BE2C (cell line): ENCODE results near the gene MYO18B.

Experiments
- DNase-seq: peaks from one replicate; pipeline ENCODE4 v3.0.0-alpha.2; 2020
- H3K27me3 ChIP-seq: fragments of 250-450 bp; sonication (Bioruptor Pico); 2 replicates; pipeline ENCODE4 v1.5.1; 2020; ENCODE audit warnings: mild to moderate bottlenecking
- H3K36me3 ChIP-seq: fragments of 250-450 bp; sonication (Bioruptor Pico); 2 replicates; pipeline ENCODE4 v1.5.1; 2020; ENCODE audit warnings: mild to moderate bottlenecking
- H3K4me1 ChIP-seq: fragments of 250-450 bp; sonication (Bioruptor Pico); 2 replicates; pipeline ENCODE4 v1.5.1; 2020
- H3K4me3 ChIP-seq: 2 replicates; pipeline ENCODE4 v1.5.1; 2011; ENCODE audit warnings: low read depth, low read length
- H3K9me3 ChIP-seq: fragments of 250-450 bp; sonication (Bioruptor Pico); 2 replicates; pipeline ENCODE4 v1.5.1; 2020
- CTCF ChIP-seq: IDR thresholded peaks from 2 replicates; pipeline ENCODE4 v1.5.1; 2012; ENCODE audit warnings: mild to moderate bottlenecking, low read depth, low read length

MYO18B gene

GRCh38 chr22:25953919-25954318 lies 211.9 kb downstream of the MYO18B start:
- Histone ChIP-seq H3K9me3 (no peaks in the 10 kb centered on the region), H3K4me3 (no peak overlapping the region), H3K4me1 (no peaks in the 10 kb centered on the region), H3K27me3 (no peaks in the 10 kb centered on the region), H3K36me3 (no peaks in the 10 kb centered on the region)
- no peak for DNase-seq
- no peak for TF ChIP-seq CTCF

GRCh38 chr22:25955323-25955722 lies 213.3 kb downstream of the MYO18B start:
- no peaks in the 10 kb centered on the region for H3K36me3 ChIP-seq
- no peaks in the 10 kb centered on the region for H3K27me3 ChIP-seq
- no peak overlapping the region for H3K4me3 ChIP-seq
- no peak for DNase-seq
- H3K9me3 ChIP-seq = no peaks in the 10 kb centered on the region
- no peaks in the 10 kb centered on the region for H3K4me1 ChIP-seq
- no peak for TF ChIP-seq CTCF

- H3K4me3 ChIP-seq = no peak overlapping the region
- no peak for TF ChIP-seq CTCF
- H3K36me3 ChIP-seq = no peaks in the 10 kb centered on the region
- DNase-seq = peak; percentile 26
- H3K9me3 ChIP-seq = no peaks in the 10 kb centered on the region
- H3K4me1 ChIP-seq = no peaks in the 10 kb centered on the region
- H3K27me3 ChIP-seq = no peaks in the 10 kb centered on the region
Measured at GRCh38 chr22:25956801-25957200, 214.8 kb downstream of the MYO18B start.

GRCh38 chr22:25959818-25960774 lies 218.1 kb downstream of the MYO18B start:
- no peak overlapping the region for H3K4me3 ChIP-seq
- no peaks in the 10 kb centered on the region for H3K4me1 ChIP-seq
- no peak for TF ChIP-seq CTCF
- DNase-seq = no peak
- H3K9me3 ChIP-seq = peaks cover 5% of the 10 kb centered on the region; the same call in 1 of the 2 replicates
- no peaks in the 10 kb centered on the region for H3K27me3 ChIP-seq
- H3K36me3 ChIP-seq = no peaks in the 10 kb centered on the region

GRCh38 chr22:25961699-25962098 lies 219.7 kb downstream of the MYO18B start:
- Histone ChIP-seq H3K9me3 (peaks cover 5% of the 10 kb centered on the region; the same call in 1 of the 2 replicates), H3K4me1 (no peaks in the 10 kb centered on the region), H3K4me3 (no peak overlapping the region), H3K36me3 (no peaks in the 10 kb centered on the region), H3K27me3 (no peaks in the 10 kb centered on the region)
- no peak for TF ChIP-seq CTCF
- DNase-seq = no peak

- 0 out of 2 replicates have a peak, but pooled peaks cover 3% of the 10 kb centered on the region for H3K4me1 ChIP-seq
- H3K4me3 ChIP-seq = no peak overlapping the region
- no peak for DNase-seq
- H3K27me3 ChIP-seq = no peaks in the 10 kb centered on the region
- H3K9me3 ChIP-seq = peaks cover 5% of the 10 kb centered on the region; the same call in 1 of the 2 replicates
- no peak for TF ChIP-seq CTCF
- no peaks in the 10 kb centered on the region for H3K36me3 ChIP-seq
Measured at GRCh38 chr22:25962711-25963110, 220.7 kb downstream of the MYO18B start.
